HG03457 (cell line): ENCODE results near the gene INSYN2A.

ENCODE experiments used
- ATAC-seq: cut with Tn5 transposase; IDR thresholded peaks from one replicate; pipeline ENCODE4 v1.9.1; 2021; ENCODE audit warnings: moderate number of reproducible peaks; ENCODE audit not compliant: unreplicated experiment

The INSYN2A gene

GRCh38 chr10:127154831-127155620 lies 41.4 kb downstream of the INSYN2A start:
- ATAC-seq = no peak

GRCh38 chr10:127153181-127153580 lies 43.2 kb downstream of the INSYN2A start:
- ATAC-seq = no peak

- ATAC-seq = no peak
These were observed 44.3 kb downstream of the INSYN2A start for GRCh38 chr10:127151981-127152699.

GRCh38 chr10:127151541-127151940 lies 44.9 kb downstream of the INSYN2A start:
- no peak for ATAC-seq

GRCh38 chr10:127150136-127150535 lies 46.3 kb downstream of the INSYN2A start:
- ATAC-seq = no peak

- ATAC-seq = no peak
These were observed 46.8 kb downstream of the INSYN2A start for GRCh38 chr10:127149501-127150081.

GRCh38 chr10:127148933-127149220 lies 47.5 kb downstream of the INSYN2A start:
- no peak for ATAC-seq

- ATAC-seq = no peak
These were observed 48.1 kb downstream of the INSYN2A start for GRCh38 chr10:127148066-127148932.

GRCh38 chr10:127146661-127147060 lies 49.7 kb downstream of the INSYN2A start:
- no peak for ATAC-seq
